Measurements from ENCODE around the gene NPLOC4.

NPLOC4 gene

DNA sequence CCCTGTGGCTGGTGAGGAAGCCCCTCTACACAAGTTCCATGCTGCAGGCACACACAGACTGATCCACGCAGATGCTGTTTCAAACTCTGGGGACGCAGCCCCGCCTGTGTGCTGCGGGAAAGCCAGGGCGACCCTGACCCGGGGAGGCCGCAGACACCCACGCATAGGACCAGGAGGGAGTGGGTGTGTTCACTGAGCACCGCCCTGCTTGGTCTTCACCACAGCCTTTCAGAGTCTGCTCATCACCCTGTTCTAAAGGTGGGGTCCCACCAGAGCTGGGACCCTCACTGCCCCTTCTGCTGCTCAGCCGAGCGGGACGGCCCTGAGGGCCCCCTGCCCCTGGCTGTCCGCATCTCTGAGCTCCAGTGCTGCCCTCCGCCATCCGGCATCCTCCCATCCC, 7.6 kb upstream of the NPLOC4 start:
- Histone ChIP-seq H3F3A (ENCODE audit: low read depth) (no peaks in the 10 kb centered on the region), H3K9me2 (replicated peaks; ENCODE audit: low read depth, low read length) (no peaks in the 10 kb centered on the region), H3K9ac (ENCODE audit: low read depth, low read length, poor library complexity, severe bottlenecking) (no peak overlapping the region), H3K4me2 (ENCODE audit: low read depth, low read length, poor library complexity, severe bottlenecking) (no peak overlapping the region), H3K79me2 (ENCODE audit: insufficient read depth, low read length) (no peaks in the 10 kb centered on the region), H2AFZ (ENCODE audit: low read length) (no peak overlapping the region), H3K4me3 (ENCODE audit: low read length, poor library complexity, severe bottlenecking) (no peak overlapping the region), H3K9me3 (ENCODE audit: insufficient read depth, low read depth, low read length) (no peaks in the 10 kb centered on the region), H4K20me1 (ENCODE audit: insufficient read depth, low read length, poor library complexity, severe bottlenecking) (no peaks in the 10 kb centered on the region), H3K27me3 (ENCODE audit: insufficient read depth, low read length, poor library complexity, severe bottlenecking) (no peaks in the 10 kb centered on the region), H3K4me1 (ENCODE audit: insufficient read depth, low read length, poor library complexity, severe bottlenecking) (no peaks in the 10 kb centered on the region), H3K36me3 (ENCODE audit: insufficient read depth, low read length) (no peaks in the 10 kb centered on the region)
- TF ChIP-seq EZH2phosphoT487 (IDR thresholded peaks at IDR 0.05; ENCODE audit: borderline replicate concordance), result no peak
- TF ChIP-seq, protein P1, sequence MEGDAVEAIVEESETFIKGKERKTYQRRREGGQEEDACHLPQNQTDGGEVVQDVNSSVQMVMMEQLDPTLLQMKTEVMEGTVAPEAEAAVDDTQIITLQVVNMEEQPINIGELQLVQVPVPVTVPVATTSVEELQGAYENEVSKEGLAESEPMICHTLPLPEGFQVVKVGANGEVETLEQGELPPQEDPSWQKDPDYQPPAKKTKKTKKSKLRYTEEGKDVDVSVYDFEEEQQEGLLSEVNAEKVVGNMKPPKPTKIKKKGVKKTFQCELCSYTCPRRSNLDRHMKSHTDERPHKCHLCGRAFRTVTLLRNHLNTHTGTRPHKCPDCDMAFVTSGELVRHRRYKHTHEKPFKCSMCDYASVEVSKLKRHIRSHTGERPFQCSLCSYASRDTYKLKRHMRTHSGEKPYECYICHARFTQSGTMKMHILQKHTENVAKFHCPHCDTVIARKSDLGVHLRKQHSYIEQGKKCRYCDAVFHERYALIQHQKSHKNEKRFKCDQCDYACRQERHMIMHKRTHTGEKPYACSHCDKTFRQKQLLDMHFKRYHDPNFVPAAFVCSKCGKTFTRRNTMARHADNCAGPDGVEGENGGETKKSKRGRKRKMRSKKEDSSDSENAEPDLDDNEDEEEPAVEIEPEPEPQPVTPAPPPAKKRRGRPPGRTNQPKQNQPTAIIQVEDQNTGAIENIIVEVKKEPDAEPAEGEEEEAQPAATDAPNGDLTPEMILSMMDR (conservative IDR thresholded peaks at IDR 0.05; ENCODE audit: low read length), result no peak

GRCh38 chr17:81641825-81642489, 5.0 kb upstream of the NPLOC4 start:
- no peak overlapping the region for H3K4me3 ChIP-seq (ENCODE audit: low read length, poor library complexity, severe bottlenecking)
- H3K9ac ChIP-seq (ENCODE audit: low read depth, low read length, poor library complexity, severe bottlenecking), result no peak overlapping the region

DNA sequence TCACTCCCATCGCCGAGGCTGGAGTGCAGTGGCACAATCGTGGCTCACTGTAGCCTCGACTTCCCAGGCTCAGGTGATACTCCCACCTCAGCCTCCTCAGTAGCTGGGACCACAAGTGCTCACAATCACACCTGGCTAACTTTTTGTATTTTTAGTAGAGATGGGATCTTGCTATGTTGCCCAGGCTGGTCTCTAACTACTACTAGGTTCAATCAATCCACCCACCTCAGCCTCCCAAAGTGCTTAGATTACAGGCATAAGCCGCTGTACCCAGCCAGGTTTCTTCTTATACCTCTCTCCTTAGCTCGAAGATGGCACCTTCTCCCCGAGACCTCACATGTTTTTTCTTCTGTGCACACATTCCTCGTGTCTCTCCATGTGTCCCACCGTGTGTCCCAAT, 3.1 kb upstream of the NPLOC4 start:
- Histone ChIP-seq H3K4me3 (ENCODE audit: low read length, poor library complexity, severe bottlenecking) (no peak overlapping the region), H3F3A (ENCODE audit: low read depth) (no peaks in the 10 kb centered on the region), H3K27me3 (ENCODE audit: insufficient read depth, low read length, poor library complexity, severe bottlenecking) (no peaks in the 10 kb centered on the region), H3K9ac (ENCODE audit: low read depth, low read length, poor library complexity, severe bottlenecking) (no peak overlapping the region), H3K79me2 (ENCODE audit: insufficient read depth, low read length) (peaks cover 18% of the 10 kb centered on the region), H3K36me3 (ENCODE audit: insufficient read depth, low read length) (no peaks in the 10 kb centered on the region), H3K4me1 (ENCODE audit: insufficient read depth, low read length, poor library complexity, severe bottlenecking) (peaks cover 6% of the 10 kb centered on the region), H3K9me2 (replicated peaks; ENCODE audit: low read depth, low read length) (no peaks in the 10 kb centered on the region), H4K20me1 (ENCODE audit: insufficient read depth, low read length, poor library complexity, severe bottlenecking) (peaks cover 16% of the 10 kb centered on the region), H3K4me2 (ENCODE audit: low read depth, low read length, poor library complexity, severe bottlenecking) (no peak overlapping the region), H3K9me3 (ENCODE audit: insufficient read depth, low read depth, low read length) (no peaks in the 10 kb centered on the region), H2AFZ (ENCODE audit: low read length) (no peak overlapping the region)
- TF ChIP-seq, protein P1 (conservative IDR thresholded peaks at IDR 0.05; ENCODE audit: low read length), result no peak
- TF ChIP-seq EZH2phosphoT487 (IDR thresholded peaks at IDR 0.05; ENCODE audit: borderline replicate concordance), result no peak

More at GRCh38 chr17:81641825-81642489, 5.0 kb upstream of the NPLOC4 start:
- Histone ChIP-seq H3K27me3 (ENCODE audit: insufficient read depth, low read length, poor library complexity, severe bottlenecking) (no peaks in the 10 kb centered on the region), H3K9me3 (ENCODE audit: insufficient read depth, low read depth, low read length) (no peaks in the 10 kb centered on the region), H4K20me1 (ENCODE audit: insufficient read depth, low read length, poor library complexity, severe bottlenecking) (no peaks in the 10 kb centered on the region), H3K4me2 (ENCODE audit: low read depth, low read length, poor library complexity, severe bottlenecking) (no peak overlapping the region), H3K79me2 (ENCODE audit: insufficient read depth, low read length) (no peaks in the 10 kb centered on the region), H2AFZ (ENCODE audit: low read length) (no peak overlapping the region), H3K9me2 (replicated peaks; ENCODE audit: low read depth, low read length) (no peaks in the 10 kb centered on the region), H3F3A (ENCODE audit: low read depth) (no peaks in the 10 kb centered on the region), H3K4me1 (ENCODE audit: insufficient read depth, low read length, poor library complexity, severe bottlenecking) (no peaks in the 10 kb centered on the region), H3K36me3 (ENCODE audit: insufficient read depth, low read length) (no peaks in the 10 kb centered on the region)
- TF ChIP-seq, protein P1 (conservative IDR thresholded peaks at IDR 0.05; ENCODE audit: low read length), result no peak
- no peak for TF ChIP-seq EZH2phosphoT487 (IDR thresholded peaks at IDR 0.05; ENCODE audit: borderline replicate concordance)

All from Loucy (cell line).